Muscle of leg (tissue), 11 donors: ENCODE data around the gene PPP2R2B. TPM values are rescaled to one million over a fixed set of nuclear protein-coding genes. Genes with fewer than 3 reads are reported as not detected.
A peak's percentile ranks its signal among the peaks of the same experiment; 100 is the strongest.

Experiments used
- DNase-seq: peaks from one replicate; pipeline ENCODE4 v3.0.0; 2013
- H3K27ac ChIP-seq: one replicate; pipeline ENCODE4 v1.5.1; 2013; ENCODE audit warnings: mild to moderate bottlenecking, low read length, control low read depth
- H3K27me3 ChIP-seq: one replicate; pipeline ENCODE4 v1.6.1; 2013; ENCODE audit warnings: low read length; ENCODE audit not compliant: control insufficient read depth, insufficient read depth
- H3K36me3 ChIP-seq: one replicate; pipeline ENCODE4 v1.6.1; 2013; ENCODE audit warnings: low read length; ENCODE audit not compliant: control insufficient read depth, insufficient read depth
- H3K4me1 ChIP-seq: one replicate; pipeline ENCODE4 v1.6.1; 2013; ENCODE audit warnings: low read length; ENCODE audit not compliant: control insufficient read depth, insufficient read depth
- H3K4me3 ChIP-seq: one replicate; pipeline ENCODE4 v1.5.1; 2013; ENCODE audit warnings: low read length, control low read depth
- H3K9me3 ChIP-seq: replicated peaks from 2 replicates; pipeline ENCODE4 v1.6.1; 2013; ENCODE audit warnings: low read depth, low read length; ENCODE audit not compliant: control insufficient read depth
- WGBS: methylation state at CpG from one replicate; pipeline ENCODE4 v1.1.5; 2013; ENCODE audit warnings: missing lambda C conversion rate; ENCODE audit not compliant: insufficient coverage; 5-methylcytosine and 5-hydroxymethylcytosine counted together
- polyA plus RNA-seq, 8 donors: library from polyadenylated mRNA; unstranded; fragments of 120-200 nt; gene quantifications; one replicate each; pipeline versions ENCODE4 v1.2.1 to v1.2.3, GENCODE V29; 2013; ENCODE audit warnings: inconsistent platforms in 1 of 8, low replicate concordance in 1 of 8; ENCODE audit not compliant: insufficient read length in 8 of 8, insufficient read depth in 1 of 8
- total RNA-seq: library from RNA; stranded (reverse); fragments of 120-200 nt; gene quantifications from one replicate; pipeline ENCODE4 v1.2.4, GENCODE V29; 2013

The PPP2R2B gene
- total and polyA plus RNA-seq, 9 donors: 0.63 to 4.2 (median 1.5) TPM

DNA sequence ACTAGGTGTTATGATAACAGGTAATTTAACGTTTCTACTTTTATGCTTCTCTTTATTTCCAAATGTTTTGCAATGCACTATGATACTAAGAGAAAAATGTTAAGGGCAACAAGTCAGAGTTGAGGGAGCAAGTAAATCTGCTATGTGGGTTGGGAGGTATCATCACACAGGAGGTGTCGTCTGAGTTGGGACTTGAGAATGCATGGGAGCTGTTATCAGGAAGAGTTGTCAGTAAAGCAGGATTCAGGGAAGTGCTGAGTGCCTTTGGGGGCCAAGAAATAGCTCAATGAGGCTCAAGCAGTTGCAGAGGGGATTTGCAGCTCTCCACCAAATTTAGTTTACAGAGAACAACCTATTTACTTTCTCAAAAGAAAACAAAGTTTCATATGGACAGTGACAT, 108.0 kb downstream of the PPP2R2B start:
- H3K9me3 ChIP-seq: no peaks in the 10 kb centered on the region
- 0% methylated on average over 1 of the region's 2 CpGs for WGBS

DNA sequence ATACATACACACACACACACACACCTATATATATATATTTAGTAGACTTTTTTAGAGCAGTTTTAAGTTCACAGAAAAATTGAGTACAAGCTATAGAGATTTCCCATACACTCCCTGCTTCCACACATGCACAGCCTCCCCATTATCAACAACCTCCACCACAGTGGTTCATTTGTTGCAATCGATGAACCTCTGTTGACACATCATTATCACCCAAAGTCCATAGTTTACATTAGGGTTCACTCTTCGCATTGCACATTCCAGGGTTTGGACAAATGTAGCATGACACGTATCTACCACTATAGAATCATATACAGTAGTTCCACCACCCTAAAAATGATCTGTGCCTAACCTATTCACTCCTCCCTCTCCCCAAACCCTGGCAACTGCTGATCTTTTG, 111.0 kb downstream of the PPP2R2B start:
- DNase-seq: no peak

More for the DNA sequence above, 108.0 kb downstream of the PPP2R2B start:
- DNase-seq: no peak
- no peak overlapping the region for H3K27ac ChIP-seq
- no peak overlapping the region for H3K4me3 ChIP-seq
- no peaks in the 10 kb centered on the region for H3K4me1 ChIP-seq
- H3K36me3 ChIP-seq: no peaks in the 10 kb centered on the region
- no peaks in the 10 kb centered on the region for H3K27me3 ChIP-seq

DNA sequence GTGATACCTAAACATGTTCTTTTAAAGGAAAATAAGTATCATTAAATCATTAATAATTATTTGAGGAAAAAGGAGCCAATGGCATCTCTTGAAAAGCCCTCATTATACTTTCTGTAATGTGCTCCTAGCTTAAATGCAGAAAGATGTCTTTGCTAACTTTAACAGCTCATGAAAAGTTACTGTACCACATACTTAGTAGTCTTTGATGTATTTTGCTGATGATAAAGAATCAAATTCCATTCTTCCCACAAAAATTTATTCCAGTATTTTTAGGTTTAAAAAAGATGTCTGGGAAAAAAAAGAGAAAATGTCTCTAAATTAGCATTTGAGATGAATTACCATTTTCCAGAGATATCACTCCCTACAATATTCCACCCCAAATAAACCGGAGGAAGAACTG, 112.5 kb downstream of the PPP2R2B start:
- WGBS: no CpG with 5 or more reads among the region's 1 CpG
- no peak for DNase-seq

More for the DNA sequence above, 111.0 kb downstream of the PPP2R2B start:
- WGBS: 78% methylated on average over 3 of the region's 3 CpGs
- Histone ChIP-seq H3K4me3 (no peak overlapping the region), H3K4me1 (no peaks in the 10 kb centered on the region), H3K36me3 (no peaks in the 10 kb centered on the region), H3K9me3 (no peaks in the 10 kb centered on the region), H3K27me3 (no peaks in the 10 kb centered on the region), H3K27ac (no peak overlapping the region)

DNA sequence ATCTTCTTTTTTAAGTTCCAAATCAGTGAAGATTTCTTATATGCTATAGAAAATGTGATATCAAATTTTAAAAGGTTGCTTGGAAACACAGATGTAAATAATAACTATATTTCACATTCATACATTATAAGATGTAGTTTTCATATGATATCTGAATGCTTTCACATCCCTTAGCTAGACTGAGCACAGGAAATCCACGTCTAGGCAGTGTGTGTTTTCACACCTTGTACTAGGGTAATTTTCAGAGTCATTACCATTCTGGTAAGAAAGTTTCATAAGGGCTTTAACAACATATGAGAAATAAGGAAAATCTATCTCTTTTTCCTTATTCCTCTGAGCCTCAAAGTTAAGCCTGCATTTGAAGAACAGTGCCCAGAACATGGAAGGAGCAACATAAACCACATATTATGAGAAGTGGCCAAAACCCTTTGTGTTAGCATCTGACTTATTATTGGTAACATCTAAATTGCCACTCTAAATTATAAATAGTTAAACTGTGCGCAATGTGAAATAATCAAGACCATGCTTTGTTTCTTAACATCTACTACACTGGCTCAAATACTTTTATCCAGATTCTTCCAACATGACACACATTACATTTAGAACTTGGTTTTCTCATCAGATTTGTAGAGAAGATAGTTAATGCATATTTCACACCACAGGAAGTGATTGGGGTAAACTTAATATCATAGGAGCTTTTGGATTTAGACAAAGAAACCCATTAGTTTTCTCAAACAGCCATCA, 113.3 kb downstream of the PPP2R2B start:
- no peaks in the 10 kb centered on the region for H3K9me3 ChIP-seq
- no peaks in the 10 kb centered on the region for H3K27me3 ChIP-seq
- DNase-seq: no peak
- no peaks in the 10 kb centered on the region for H3K36me3 ChIP-seq
- no peaks in the 10 kb centered on the region for H3K4me1 ChIP-seq
- no CpG with 5 or more reads among the region's 2 CpGs for WGBS
- H3K27ac ChIP-seq: no peak overlapping the region
- H3K4me3 ChIP-seq: no peak overlapping the region

More for the DNA sequence above, 112.5 kb downstream of the PPP2R2B start:
- Histone ChIP-seq H3K36me3 (no peaks in the 10 kb centered on the region), H3K4me3 (no peak overlapping the region), H3K27ac (no peak overlapping the region), H3K9me3 (no peaks in the 10 kb centered on the region), H3K4me1 (no peaks in the 10 kb centered on the region), H3K27me3 (no peaks in the 10 kb centered on the region)

DNA sequence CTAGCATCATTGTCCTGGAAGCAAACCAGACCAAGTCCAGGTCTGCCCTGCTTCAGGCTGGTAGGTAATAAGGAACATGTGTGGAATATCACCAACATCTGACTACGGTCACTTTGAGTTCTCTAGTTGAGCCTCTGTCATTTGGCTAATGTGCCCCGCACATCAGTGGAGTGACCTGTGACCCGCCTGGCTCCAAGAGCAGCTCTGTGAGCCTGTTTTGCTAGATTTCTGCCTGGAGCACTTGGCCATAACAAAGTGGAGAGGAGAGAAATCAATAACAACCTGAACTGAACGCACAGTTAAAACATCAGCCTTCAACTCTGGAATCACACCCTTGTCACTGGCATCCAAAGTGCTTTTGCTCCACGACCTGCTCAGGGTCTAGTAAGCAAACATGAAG, 115.7 kb downstream of the PPP2R2B start:
- no peak for DNase-seq
- H3K4me1 ChIP-seq: no peaks in the 10 kb centered on the region
- peak overlapping the region; percentile 1 for H3K27ac ChIP-seq
- H3K9me3 ChIP-seq: no peaks in the 10 kb centered on the region
- no peaks in the 10 kb centered on the region for H3K36me3 ChIP-seq
- H3K4me3 ChIP-seq: no peak overlapping the region
- 45% methylated on average over 4 of the region's 5 CpGs for WGBS
- H3K27me3 ChIP-seq: no peaks in the 10 kb centered on the region

DNA sequence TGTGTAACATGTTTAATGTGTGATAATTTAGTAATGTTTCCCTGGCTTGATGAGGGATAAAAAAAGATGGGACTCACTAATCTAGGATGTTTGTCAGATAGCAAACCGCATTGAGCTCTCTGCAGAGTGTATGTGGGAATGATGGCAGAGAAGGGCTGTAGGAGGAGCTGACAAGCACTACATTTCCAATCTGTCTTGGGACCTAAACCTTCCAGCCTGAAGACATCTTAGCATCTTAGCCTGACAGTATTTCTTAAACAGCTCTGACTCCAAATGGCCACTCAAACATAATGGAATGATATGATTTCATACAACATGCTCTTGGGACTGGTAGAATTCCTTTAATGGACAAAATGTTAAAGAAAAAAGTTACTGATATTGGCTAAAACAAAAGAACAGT, 116.7 kb downstream of the PPP2R2B start:
- Histone ChIP-seq H3K36me3 (no peaks in the 10 kb centered on the region), H3K4me3 (no peak overlapping the region)

DNA sequence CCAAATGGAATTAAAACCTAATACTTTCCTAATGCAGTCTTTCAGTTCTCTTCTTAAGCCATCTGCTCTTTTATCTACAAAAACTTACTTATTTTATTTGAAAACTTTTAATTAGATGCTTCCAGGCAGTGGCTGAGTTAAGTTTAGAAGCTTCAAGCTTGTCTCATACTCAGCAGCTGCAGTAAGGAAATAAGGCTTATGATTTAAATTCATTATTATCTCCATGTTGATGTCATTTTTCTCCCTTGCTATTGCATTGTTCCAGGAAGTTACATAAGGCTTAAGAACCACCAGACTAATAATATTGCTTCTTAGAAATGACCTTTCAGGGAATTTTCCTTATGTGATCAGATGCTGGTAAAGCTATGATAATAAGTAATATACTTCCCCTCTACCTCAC, 119.6 kb downstream of the PPP2R2B start:
- Histone ChIP-seq H3K27me3 (no peaks in the 10 kb centered on the region), H3K4me3 (no peak overlapping the region), H3K27ac (peak overlapping the region; percentile 35), H3K9me3 (no peaks in the 10 kb centered on the region), H3K36me3 (no peaks in the 10 kb centered on the region), H3K4me1 (no peaks in the 10 kb centered on the region)
- DNase-seq: peak; percentile 55

More for the DNA sequence above, 116.7 kb downstream of the PPP2R2B start:
- no peaks in the 10 kb centered on the region for H3K4me1 ChIP-seq
- no peaks in the 10 kb centered on the region for H3K27me3 ChIP-seq
- no peaks in the 10 kb centered on the region for H3K9me3 ChIP-seq
- DNase-seq: peak; percentile 83
- WGBS: no CpG with 5 or more reads among the region's 1 CpG
- no peak overlapping the region for H3K27ac ChIP-seq

DNA sequence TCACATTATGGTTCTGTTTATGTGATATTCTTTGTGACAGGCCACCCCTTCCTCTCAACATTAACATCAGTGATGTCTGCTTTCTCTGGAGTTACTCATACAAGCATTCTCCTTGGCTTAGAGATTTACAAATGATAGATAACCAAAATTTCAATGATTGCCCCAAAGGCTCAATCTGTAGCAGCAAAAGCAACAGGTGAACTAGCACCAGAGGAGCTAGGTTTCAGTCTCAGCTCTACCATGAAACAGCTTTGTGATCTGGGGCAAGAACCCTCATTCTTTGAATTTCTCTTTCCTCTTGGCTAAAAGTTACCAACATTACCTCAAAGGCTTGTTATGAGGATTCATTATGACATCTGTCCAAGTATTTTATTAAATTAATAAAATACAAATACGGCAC, 120.5 kb downstream of the PPP2R2B start:
- no CpG with 5 or more reads among the region's 1 CpG for WGBS

DNA sequence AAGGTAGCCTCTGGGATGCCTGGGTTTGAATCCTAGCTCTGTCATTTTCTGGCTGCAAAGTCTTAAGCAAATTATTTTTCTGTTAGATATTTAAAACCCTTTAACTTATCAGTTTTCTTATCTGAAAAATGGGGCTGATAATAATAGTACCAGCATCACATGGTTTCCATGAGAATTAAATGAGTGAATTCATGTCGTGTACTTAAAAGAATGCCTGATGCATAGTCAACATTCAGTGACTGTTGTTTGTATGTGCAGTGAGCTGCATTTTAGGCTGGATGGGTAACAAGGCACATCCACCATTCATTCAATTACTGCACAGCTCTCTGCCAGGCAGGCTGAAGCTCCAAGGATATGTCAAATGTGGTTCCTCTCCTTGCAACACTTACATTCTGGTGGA, 122.0 kb downstream of the PPP2R2B start:
- Histone ChIP-seq H3K36me3 (no peaks in the 10 kb centered on the region), H3K9me3 (no peaks in the 10 kb centered on the region), H3K4me3 (no peak overlapping the region), H3K4me1 (no peaks in the 10 kb centered on the region), H3K27me3 (no peaks in the 10 kb centered on the region), H3K27ac (no peak overlapping the region)
- no peak for DNase-seq
- WGBS: no CpG with 5 or more reads among the region's 1 CpG

More for the DNA sequence above, 120.5 kb downstream of the PPP2R2B start:
- Histone ChIP-seq H3K9me3 (no peaks in the 10 kb centered on the region), H3K27ac (no peak overlapping the region), H3K36me3 (no peaks in the 10 kb centered on the region), H3K4me1 (no peaks in the 10 kb centered on the region), H3K4me3 (no peak overlapping the region), H3K27me3 (no peaks in the 10 kb centered on the region)
- DNase-seq: no peak

DNA sequence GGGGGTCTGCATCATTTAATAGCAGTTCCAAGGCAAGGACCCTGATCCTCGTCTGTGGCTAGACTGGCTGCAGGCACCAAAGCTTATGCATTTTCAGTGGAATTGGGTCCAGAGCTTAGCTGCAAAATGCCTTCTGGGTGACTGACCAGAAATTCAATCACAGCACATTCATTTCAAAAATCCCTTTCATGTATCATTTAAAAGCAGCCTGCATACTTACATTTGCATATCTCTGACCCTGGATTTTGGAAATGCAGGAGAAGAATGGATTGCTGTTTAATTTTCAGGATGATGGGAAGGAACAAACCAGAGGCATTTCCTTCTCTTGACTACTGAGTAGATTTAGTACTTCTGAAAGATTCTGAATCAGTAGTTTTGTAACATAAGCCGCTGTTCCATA, 122.8 kb downstream of the PPP2R2B start:
- H3K4me1 ChIP-seq: no peaks in the 10 kb centered on the region
- DNase-seq: no peak
- H3K27me3 ChIP-seq: no peaks in the 10 kb centered on the region
- H3K36me3 ChIP-seq: no peaks in the 10 kb centered on the region
- WGBS: 73% methylated on average over 1 of the region's 2 CpGs
- no peak overlapping the region for H3K27ac ChIP-seq
- no peaks in the 10 kb centered on the region for H3K9me3 ChIP-seq
- H3K4me3 ChIP-seq: no peak overlapping the region

DNA sequence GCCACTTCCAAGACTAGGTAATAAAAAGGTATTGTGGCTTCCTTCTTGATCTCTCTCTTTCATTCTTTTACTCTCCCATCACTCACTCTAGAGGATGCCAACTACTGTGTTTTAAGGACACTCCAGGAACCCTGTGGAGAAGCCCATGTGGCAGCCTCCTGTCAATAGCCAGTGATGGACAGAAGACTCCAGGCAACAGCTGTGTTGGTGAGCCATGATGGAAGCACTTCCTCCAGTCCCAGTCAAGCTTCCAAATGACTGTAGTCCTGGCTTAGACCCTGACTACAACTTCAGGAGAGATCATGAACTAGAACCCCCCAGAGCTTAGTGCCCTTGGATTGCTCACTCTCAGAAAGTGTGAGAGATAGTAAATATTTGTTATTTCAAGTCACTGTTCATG, 123.9 kb downstream of the PPP2R2B start:
- Histone ChIP-seq H3K36me3 (no peaks in the 10 kb centered on the region), H3K4me3 (no peak overlapping the region), H3K27me3 (no peaks in the 10 kb centered on the region), H3K9me3 (no peaks in the 10 kb centered on the region), H3K4me1 (no peaks in the 10 kb centered on the region), H3K27ac (no peak overlapping the region)
- no peak for DNase-seq
